Measurements from ENCODE around the gene HFM1. TPM values are rescaled to one million over a fixed set of nuclear protein-coding genes. Genes with fewer than 3 reads are reported as not detected.
A peak's percentile ranks its signal among the peaks of the same experiment; 100 is the strongest.
"Not testable (repeated sequence)": the region's sequence is repeated elsewhere in the genome, so short reads cannot be mapped to it uniquely, and the experiment has no call there.

HFM1 gene
- total RNA-seq, 1 experiment from 2014 or later = 0.39 TPM

GRCh38 chr1:91428182-91428798 is 23.7 kb upstream of the HFM1 start:
- Histone ChIP-seq H3K4me3 (ENCODE audit: low read depth in 2 of 2, low read length in 2 of 2) (peak overlapping the region in 1 of 2 experiments; percentile 5; a peak in 1 of 4 replicates), H3K9me3 (ENCODE audit: control insufficient read depth, insufficient read depth, low read depth, low read length) (no peaks in the 10 kb centered on the region), H3K36me3 (ENCODE audit: control insufficient read depth, insufficient read depth, low read length) (no peaks in the 10 kb centered on the region), H3K4me1 (ENCODE audit: control insufficient read depth, insufficient read depth, low read length) (no peaks in the 10 kb centered on the region), H3K27ac (ENCODE audit: low read length) (no peak overlapping the region), H3K27me3 (ENCODE audit: control insufficient read depth, insufficient read depth, low read length) (no peaks in the 10 kb centered on the region)
- no peak for ATAC-seq
- CTCF ChIA-PET = no interaction called here
- intact Hi-C loops (cut with micrococcal nuclease; ENCODE audit: unreplicated experiment) = no loop called here
- no peak for DNase-seq (ENCODE audit: low read depth, low spot score)
- POLR2A ChIA-PET = interaction anchor here (0.7 kb wide), 1 partner anchor 98 kb away, joined by 3 read pairs; no protein-coding TSS in a partner anchor
- no TSS peak for BruUV-seq (replicated peaks)
- in situ Hi-C loops (cut with HindIII; ENCODE audit: low pct_unique_long_range_greater_than_20kb, low sequenced_read_pairs) = no loop called here
- TF ChIP-seq TCF7L2 (IDR thresholded peaks at IDR 0.05; ENCODE audit: low read depth, low read length) (no peak), CTCF (IDR thresholded peaks at IDR 0.05) (no peak), SIN3A (IDR thresholded peaks at IDR 0.05; ENCODE audit: borderline replicate concordance, insufficient read depth, low read depth, low read length) (no peak), POLR2AphosphoS5 (IDR thresholded peaks at IDR 0.05; ENCODE audit: low read depth, low read length) (no peak)
- TF ChIP-seq, protein P1, sequence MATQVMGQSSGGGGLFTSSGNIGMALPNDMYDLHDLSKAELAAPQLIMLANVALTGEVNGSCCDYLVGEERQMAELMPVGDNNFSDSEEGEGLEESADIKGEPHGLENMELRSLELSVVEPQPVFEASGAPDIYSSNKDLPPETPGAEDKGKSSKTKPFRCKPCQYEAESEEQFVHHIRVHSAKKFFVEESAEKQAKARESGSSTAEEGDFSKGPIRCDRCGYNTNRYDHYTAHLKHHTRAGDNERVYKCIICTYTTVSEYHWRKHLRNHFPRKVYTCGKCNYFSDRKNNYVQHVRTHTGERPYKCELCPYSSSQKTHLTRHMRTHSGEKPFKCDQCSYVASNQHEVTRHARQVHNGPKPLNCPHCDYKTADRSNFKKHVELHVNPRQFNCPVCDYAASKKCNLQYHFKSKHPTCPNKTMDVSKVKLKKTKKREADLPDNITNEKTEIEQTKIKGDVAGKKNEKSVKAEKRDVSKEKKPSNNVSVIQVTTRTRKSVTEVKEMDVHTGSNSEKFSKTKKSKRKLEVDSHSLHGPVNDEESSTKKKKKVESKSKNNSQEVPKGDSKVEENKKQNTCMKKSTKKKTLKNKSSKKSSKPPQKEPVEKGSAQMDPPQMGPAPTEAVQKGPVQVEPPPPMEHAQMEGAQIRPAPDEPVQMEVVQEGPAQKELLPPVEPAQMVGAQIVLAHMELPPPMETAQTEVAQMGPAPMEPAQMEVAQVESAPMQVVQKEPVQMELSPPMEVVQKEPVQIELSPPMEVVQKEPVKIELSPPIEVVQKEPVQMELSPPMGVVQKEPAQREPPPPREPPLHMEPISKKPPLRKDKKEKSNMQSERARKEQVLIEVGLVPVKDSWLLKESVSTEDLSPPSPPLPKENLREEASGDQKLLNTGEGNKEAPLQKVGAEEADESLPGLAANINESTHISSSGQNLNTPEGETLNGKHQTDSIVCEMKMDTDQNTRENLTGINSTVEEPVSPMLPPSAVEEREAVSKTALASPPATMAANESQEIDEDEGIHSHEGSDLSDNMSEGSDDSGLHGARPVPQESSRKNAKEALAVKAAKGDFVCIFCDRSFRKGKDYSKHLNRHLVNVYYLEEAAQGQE (IDR thresholded peaks at IDR 0.05; ENCODE audit: insufficient read depth in 1 of 2, low read depth in 2 of 2, low read length in 1 of 2) = no peak

- DNase-seq (ENCODE audit: low read depth, low spot score) = no peak
- in situ Hi-C loops (cut with HindIII; ENCODE audit: low pct_unique_long_range_greater_than_20kb, low sequenced_read_pairs) = no loop called here
- BruUV-seq (replicated peaks) = no TSS peak
- H3K9me3 ChIP-seq (ENCODE audit: control insufficient read depth, insufficient read depth, low read depth, low read length) = no peaks in the 10 kb centered on the region
- no peaks in the 10 kb centered on the region for H3K4me1 ChIP-seq (ENCODE audit: control insufficient read depth, insufficient read depth, low read length)
- intact Hi-C loops (cut with micrococcal nuclease; ENCODE audit: unreplicated experiment) = no loop called here
- H3K27ac ChIP-seq (ENCODE audit: low read length) = no peak overlapping the region
- TF ChIP-seq TCF7L2 (IDR thresholded peaks at IDR 0.05; ENCODE audit: low read depth, low read length) (no peak), POLR2AphosphoS5 (IDR thresholded peaks at IDR 0.05; ENCODE audit: low read depth, low read length) (no peak), CTCF (IDR thresholded peaks at IDR 0.05) (no peak), SIN3A (IDR thresholded peaks at IDR 0.05; ENCODE audit: borderline replicate concordance, insufficient read depth, low read depth, low read length) (no peak)
- TF ChIP-seq, protein P1 (IDR thresholded peaks at IDR 0.05; ENCODE audit: insufficient read depth in 1 of 2, low read depth in 2 of 2, low read length in 1 of 2) = no peak
- CTCF ChIA-PET = no interaction called here
- POLR2A ChIA-PET = no interaction called here
- H3K36me3 ChIP-seq (ENCODE audit: control insufficient read depth, insufficient read depth, low read length) = no peaks in the 10 kb centered on the region
- no peaks in the 10 kb centered on the region for H3K27me3 ChIP-seq (ENCODE audit: control insufficient read depth, insufficient read depth, low read length)
- H3K4me3 ChIP-seq (ENCODE audit: low read depth in 2 of 2, low read length in 2 of 2) = no peak overlapping the region
- ATAC-seq = no peak
Observed at GRCh38 chr1:91427741-91428140, 23.1 kb upstream of the HFM1 start.

- H3K9me3 ChIP-seq (ENCODE audit: control insufficient read depth, insufficient read depth, low read depth, low read length); H3K4me1 ChIP-seq (ENCODE audit: control insufficient read depth, insufficient read depth, low read length); ATAC-seq; in situ Hi-C loops (cut with HindIII; ENCODE audit: low pct_unique_long_range_greater_than_20kb, low sequenced_read_pairs); POLR2A ChIA-PET; DNase-seq (ENCODE audit: low read depth, low spot score); H3K4me3 ChIP-seq (ENCODE audit: low read depth in 2 of 2, low read length in 2 of 2); intact Hi-C loops (cut with micrococcal nuclease; ENCODE audit: unreplicated experiment); H3K36me3 ChIP-seq (ENCODE audit: control insufficient read depth, insufficient read depth, low read length); CTCF ChIA-PET; H3K27ac ChIP-seq (ENCODE audit: low read length); BruUV-seq (replicated peaks): not testable (repeated sequence)
- peaks cover 21% of the 10 kb centered on the region for H3K27me3 ChIP-seq (ENCODE audit: control insufficient read depth, insufficient read depth, low read length)
Observed at GRCh38 chr1:91422523-91422922, 17.9 kb upstream of the HFM1 start.
